Adrenal gland (tissue), 12 donors: ENCODE data around the gene RDX. TPM values are rescaled to one million over a fixed set of nuclear protein-coding genes. Genes with fewer than 3 reads are reported as not detected.

Experiments used
- DNase-seq, 7 donors: peaks; one replicate each; pipeline ENCODE4 v3.0.0-alpha.2; 2019 to 2020
- H3K27ac ChIP-seq, 5 donors: fragments of 200-600 bp; sonication (generic) in 4 of 5; 1 replicate in 3 of 5; 2 replicates in 2 of 5; pipeline versions ENCODE4 v1.5.1 to v1.8.0; 2016 to 2020; ENCODE audit warnings: mild to moderate bottlenecking in 1 of 5
- H3K27me3 ChIP-seq: fragments of 200-600 bp; 2 replicates; pipeline ENCODE4 v1.8.0; 2021
- H3K36me3 ChIP-seq, 2 donors: fragments of 200-600 bp; replicated peaks in 1 of 2; 1 replicate in 1 of 2; 2 replicates in 1 of 2; pipeline versions ENCODE4 v1.5.1 to v1.8.0; 2018 to 2022
- H3K4me1 ChIP-seq, 2 donors: fragments of 200-600 bp; replicated peaks in 1 of 2; 1 replicate in 1 of 2; 2 replicates in 1 of 2; pipeline versions ENCODE4 v1.5.1 to v1.8.0; 2018 to 2021
- H3K4me3 ChIP-seq, 4 donors: fragments of 200-600 bp; sonication (generic) in 3 of 4; one replicate each; pipeline ENCODE4 v1.5.1; 2016 to 2018
- H3K9me3 ChIP-seq, 3 donors: fragments of 200-600 bp; sonication (generic) in 1 of 3; replicated peaks in 1 of 3; 1 replicate in 2 of 3; 2 replicates in 1 of 3; pipeline versions ENCODE4 v1.5.1 to v1.8.0; 2016 to 2021
- CTCF ChIP-seq, 6 experiments: fragments of 450-650 bp in 4 of 6; fragments of 200-600 bp in 2 of 6; sonication (generic) in 1 of 6; IDR thresholded peaks; 1 replicate in 5 of 6; 2 replicates in 1 of 6; pipeline versions ENCODE4 v1.5.1 to v1.8.0; 2016 to 2021; ENCODE audit warnings: antibody characterized with exemption in 6 of 6, mild to moderate bottlenecking in 2 of 6, moderate library complexity in 1 of 6
- POLR2A ChIP-seq, 2 donors: fragments of 450-650 bp; IDR thresholded peaks; one replicate each; pipeline ENCODE4 v1.6.1; 2017; ENCODE audit warnings: antibody characterized with exemption in 2 of 2, mild to moderate bottlenecking in 2 of 2, moderate library complexity in 1 of 2
- WGBS, 4 donors: extraction: QIAGEN DNeasy Blood & Tissue Kit in 2 of 4; methylation state at CpG; one replicate each; pipeline versions ENCODE4 v1.1.5 to v1.1.7; 2013 to 2017; 5-methylcytosine and 5-hydroxymethylcytosine counted together
- intact Hi-C, 2 donors: fragments of 100-400 bp; cut with DNase I; formaldehyde crosslinking; loops; one replicate each; pipeline versions ENCODE4 v1.14.1 to v1.15.0; 2022 to 2023
- polyA plus RNA-seq, 3 donors: library from polyadenylated mRNA; stranded (reverse); fragments of 200-250 nt in 2 of 3; fragments of 350-450 nt in 1 of 3; fragmentation: Illumina TruSeq in 1 of 3; extraction: RNeasy Lipid Tissue Mini Kit (QIAGEN cat#74804) in 1 of 3; gene quantifications; one replicate each; pipeline ENCODE4 v1.2.3, GENCODE V29; 2013 to 2014
- total RNA-seq, 9 donors: library from RNA; depleted of rRNA in 4 of 9; stranded (reverse); fragments of >200 nt in 4 of 9; fragments of 120-200 nt in 1 of 9; fragmentation: NEBNext Ultra II Directional in 1 of 9; extraction: Animal tissue kit (Norgen Biotek cat#: 25700) in 1 of 9; gene quantifications; one replicate each; pipeline versions ENCODE4 v1.1.0 to v1.2.4, GENCODE V29; 2013 to 2023
- donor health status: healthy with polysubstance abuse.
- donor health status: Bipolar disorder and iron deficiency.
- donor health status: DM: yes; HTN: yes; CAD: no.
- donor health status: DM: no; HTN: no; CAD: no.
- donor health status: DM: no; HTN: no; CAD: no.
- donor health status: DM: yes; HTN: yes; CAD: no.

The RDX gene
- total and polyA plus RNA-seq, 12 donors: 82.4 to 1,153 (median 588) TPM

GRCh38 chr11:110141812-110142211 is 154.6 kb downstream of the RDX start:
- DNase-seq: no peak
- Histone ChIP-seq H3K4me1 (no peaks in the 10 kb centered on the region), H3K36me3 (no peaks in the 10 kb centered on the region), H3K27ac (no peak overlapping the region), H3K9me3 (no peaks in the 10 kb centered on the region), H3K4me3 (no peak overlapping the region), H3K27me3 (no peaks in the 10 kb centered on the region)
- no peak for TF ChIP-seq POLR2A (IDR thresholded peaks at IDR 0.05)
- no peak for TF ChIP-seq CTCF (IDR thresholded peaks at IDR 0.05)
- intact Hi-C loops: no loop called here

- intact Hi-C loops: no loop called here
- 84 to 92% (median 90%) methylated on average over 6 of the region's 6 CpGs for WGBS, 4 donors
- no peak overlapping the region for H3K4me3 ChIP-seq
- DNase-seq: no peak
- no peak overlapping the region for H3K27ac ChIP-seq
- TF ChIP-seq CTCF (IDR thresholded peaks at IDR 0.05) (no peak), POLR2A (IDR thresholded peaks at IDR 0.05) (no peak)
- no peaks in the 10 kb centered on the region for H3K36me3 ChIP-seq
- H3K9me3 ChIP-seq: no peaks in the 10 kb centered on the region
- no peaks in the 10 kb centered on the region for H3K27me3 ChIP-seq
- H3K4me1 ChIP-seq: peaks cover 5 to 21% of the 10 kb centered on the region in 2 donors
Measured at GRCh38 chr11:110134110-110134509, 162.3 kb downstream of the RDX start.

GRCh38 chr11:110133160-110133559 is 163.3 kb downstream of the RDX start:
- H3K9me3 ChIP-seq: no peaks in the 10 kb centered on the region
- no peaks in the 10 kb centered on the region for H3K36me3 ChIP-seq
- H3K27me3 ChIP-seq: no peaks in the 10 kb centered on the region
- TF ChIP-seq CTCF (IDR thresholded peaks at IDR 0.05) (no peak), POLR2A (IDR thresholded peaks at IDR 0.05) (no peak)
- H3K4me1 ChIP-seq: peaks cover 10 to 31% of the 10 kb centered on the region in 2 donors
- 60 to 68% (median 63%) methylated on average over 2 of the region's 2 CpGs for WGBS, 4 donors
- no peak for DNase-seq
- intact Hi-C loops: no loop called here
- no peak overlapping the region for H3K27ac ChIP-seq
- no peak overlapping the region for H3K4me3 ChIP-seq

- TF ChIP-seq POLR2A (IDR thresholded peaks at IDR 0.05) (no peak), CTCF (IDR thresholded peaks at IDR 0.05) (no peak)
- WGBS, 4 donors: 80 to 96% (median 87%) methylated on average over 6 of the region's 6 CpGs
Measured at GRCh38 chr11:110131386-110132123, 164.9 kb downstream of the RDX start.

More at GRCh38 chr11:110131386-110132123, 164.9 kb downstream of the RDX start:
- Histone ChIP-seq H3K4me3 (no peak overlapping the region), H3K9me3 (no peaks in the 10 kb centered on the region), H3K27me3 (no peaks in the 10 kb centered on the region), H3K27ac (no peak overlapping the region), H3K4me1 (peaks cover 13 to 45% of the 10 kb centered on the region in 2 donors), H3K36me3 (no peaks in the 10 kb centered on the region)
- intact Hi-C loops: no loop called here
- no peak for DNase-seq
